Lower leg skin (tissue), 4 donors: ENCODE measurements around the gene PKDREJ. TPM values are rescaled to one million over a fixed set of nuclear protein-coding genes. Genes with fewer than 3 reads are reported as not detected.
A peak's percentile ranks its signal among the peaks of the same experiment; 100 is the strongest.

Experiments used
- DNase-seq, 2 donors: peaks; one replicate each; pipeline ENCODE4 v3.0.0-alpha.2; 2019; ENCODE audit warnings: low spot score in 2 of 2
- H3K4me3 ChIP-seq: fragments of 200-600 bp; sonication (generic); 2 replicates; pipeline ENCODE4 v1.5.1; 2017; ENCODE audit warnings: mild to moderate bottlenecking, low read depth; ENCODE audit not compliant: poor library complexity, severe bottlenecking
- CTCF ChIP-seq, 3 donors: fragments of 450-650 bp; IDR thresholded peaks; one replicate each; pipeline ENCODE4 v1.5.1; 2016; ENCODE audit warnings: antibody characterized with exemption in 3 of 3, mild to moderate bottlenecking in 3 of 3, moderate library complexity in 2 of 3
- POLR2A ChIP-seq, 2 donors: fragments of 450-650 bp; IDR thresholded peaks; one replicate each; pipeline ENCODE4 v1.6.1; 2016 to 2017; ENCODE audit warnings: antibody characterized with exemption in 2 of 2, mild to moderate bottlenecking in 1 of 2, moderate library complexity in 1 of 2
- WGBS, 2 donors: methylation state at CpG; one replicate each; pipeline ENCODE4 v1.1.5; 2018; 5-methylcytosine and 5-hydroxymethylcytosine counted together
- intact Hi-C: fragments of 100-400 bp; cut with DNase I; formaldehyde crosslinking; loops from one replicate; pipeline ENCODE4 v1.15.0; 2023; ENCODE audit warnings: low total_unique reads
- total RNA-seq, 4 donors: library from RNA; depleted of rRNA; stranded (reverse); fragments of >200 nt; gene quantifications; one replicate each; pipeline ENCODE4 v1.1.0, GENCODE V29; 2016

Gene PKDREJ
- total RNA-seq, 4 donors from 2014 or later = 0.15 to 0.23 (median 0.23) TPM; not detected in 1

GRCh38 chr22:46262449-46263215, 511 bp downstream of the PKDREJ start:
- TF ChIP-seq CTCF (IDR thresholded peaks at IDR 0.05) = no peak
- no peak for TF ChIP-seq POLR2A (IDR thresholded peaks at IDR 0.05)
- WGBS, 2 donors = 17 to 50% methylated on average over 13 to 24 of the region's 109 CpGs
- DNase-seq = peak in 1 of 2 donors; percentile 91
- no peak overlapping the region for H3K4me3 ChIP-seq
- intact Hi-C loops = no loop called here

GRCh38 chr22:46260038-46260437, 3.1 kb downstream of the PKDREJ start:
- no peak for DNase-seq
- TF ChIP-seq CTCF (IDR thresholded peaks at IDR 0.05) = no peak
- TF ChIP-seq POLR2A (IDR thresholded peaks at IDR 0.05) = no peak
- intact Hi-C loops = no loop called here
- H3K4me3 ChIP-seq = no peak overlapping the region
- 80 to 87% methylated on average over 6 of the region's 6 CpGs for WGBS, 2 donors

GRCh38 chr22:46259374-46259773, 3.8 kb downstream of the PKDREJ start:
- peak in 1 of 2 donors; percentile 83 for DNase-seq
- intact Hi-C loops = no loop called here
- WGBS, 2 donors = 85 to 86% methylated on average over 12 of the region's 12 CpGs
- TF ChIP-seq CTCF (IDR thresholded peaks at IDR 0.05) = no peak
- no peak for TF ChIP-seq POLR2A (IDR thresholded peaks at IDR 0.05)
- H3K4me3 ChIP-seq = no peak overlapping the region

GRCh38 chr22:46256358-46256958, 6.7 kb downstream of the PKDREJ start:
- no peak for DNase-seq
- 92 to 93% methylated on average over 8 of the region's 8 CpGs for WGBS, 2 donors
- no peak for TF ChIP-seq CTCF (IDR thresholded peaks at IDR 0.05)
- TF ChIP-seq POLR2A (IDR thresholded peaks at IDR 0.05) = no peak
- intact Hi-C loops = no loop called here
- H3K4me3 ChIP-seq = no peak overlapping the region

- no peak overlapping the region for H3K4me3 ChIP-seq
- 90 to 91% methylated on average over 9 of the region's 9 CpGs for WGBS, 2 donors
- intact Hi-C loops = no loop called here
- no peak for DNase-seq
- TF ChIP-seq CTCF (IDR thresholded peaks at IDR 0.05) (no peak), POLR2A (IDR thresholded peaks at IDR 0.05) (no peak)
Measured at GRCh38 chr22:46251816-46252380, 11.2 kb downstream of the PKDREJ start.
